ENCODE data around the gene DAP. TPM values are rescaled to one million over a fixed set of nuclear protein-coding genes. Genes with fewer than 3 reads are reported as not detected.

Gene DAP
- total and polyA plus RNA-seq, 2 of the 13 experiments (the other 11 are each of a cell fraction or from before 2014, with no cell fraction given), result 22.0 to 57.5 TPM

DNA sequence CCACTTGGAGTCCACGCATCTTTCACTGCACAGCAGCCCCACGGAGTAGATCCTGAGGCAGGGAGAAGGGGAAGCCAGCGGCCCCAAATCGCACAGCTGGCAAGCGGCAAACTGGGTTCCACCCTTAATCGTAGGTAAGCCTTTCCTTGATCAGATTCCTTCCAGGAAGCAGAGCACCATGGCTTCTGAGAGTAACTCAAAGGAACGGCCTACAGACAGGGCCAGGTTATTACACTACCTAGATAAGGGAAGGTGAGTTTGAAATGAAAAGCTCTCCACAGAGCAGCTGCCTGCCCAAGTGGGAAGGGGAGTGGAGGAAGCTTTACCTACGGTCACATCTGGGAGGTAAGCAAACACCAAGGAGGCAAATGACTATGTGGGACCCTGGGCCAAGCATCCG lies 7.9 kb downstream of the DAP start (continued):
- TF ChIP-seq, protein P1, sequence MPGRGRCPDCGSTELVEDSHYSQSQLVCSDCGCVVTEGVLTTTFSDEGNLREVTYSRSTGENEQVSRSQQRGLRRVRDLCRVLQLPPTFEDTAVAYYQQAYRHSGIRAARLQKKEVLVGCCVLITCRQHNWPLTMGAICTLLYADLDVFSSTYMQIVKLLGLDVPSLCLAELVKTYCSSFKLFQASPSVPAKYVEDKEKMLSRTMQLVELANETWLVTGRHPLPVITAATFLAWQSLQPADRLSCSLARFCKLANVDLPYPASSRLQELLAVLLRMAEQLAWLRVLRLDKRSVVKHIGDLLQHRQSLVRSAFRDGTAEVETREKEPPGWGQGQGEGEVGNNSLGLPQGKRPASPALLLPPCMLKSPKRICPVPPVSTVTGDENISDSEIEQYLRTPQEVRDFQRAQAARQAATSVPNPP (CRISPR knock-in tag; IDR thresholded peaks at IDR 0.05), result no peak
- TF ChIP-seq ERF (CRISPR knock-in tag; IDR thresholded peaks at IDR 0.05), result no peak
- TF ChIP-seq SP5 (CRISPR knock-in tag; IDR thresholded peaks at IDR 0.05; ENCODE audit: borderline replicate concordance, low read depth), result no peak
- TF ChIP-seq HCFC1 (IDR thresholded peaks at IDR 0.05; ENCODE audit: low read depth, low read length), result no peak
- no peak for TF ChIP-seq ZSCAN20 (CRISPR knock-in tag; IDR thresholded peaks at IDR 0.05; ENCODE audit: borderline replicate concordance)

DNA sequence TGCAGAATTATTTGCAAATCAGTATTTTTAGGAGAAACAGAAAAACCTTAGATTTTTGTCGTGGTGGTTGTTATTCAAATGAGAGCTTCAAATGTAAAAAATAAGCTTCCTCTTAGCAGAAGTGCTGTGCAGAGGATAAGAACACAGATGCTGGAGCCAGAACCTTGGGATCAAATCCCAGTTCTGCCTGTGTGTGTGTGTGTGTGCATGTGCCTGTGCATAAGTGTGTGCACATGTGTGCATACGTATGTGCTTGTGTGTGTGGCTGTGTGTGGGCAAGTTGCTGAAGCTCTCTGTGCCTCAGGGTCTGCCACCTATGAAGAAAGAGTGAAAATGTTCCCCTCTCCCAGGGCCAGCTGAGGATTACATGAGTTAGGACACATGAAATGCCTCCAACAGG lies 8.6 kb downstream of the DAP start:
- TF ChIP-seq, protein P2, sequence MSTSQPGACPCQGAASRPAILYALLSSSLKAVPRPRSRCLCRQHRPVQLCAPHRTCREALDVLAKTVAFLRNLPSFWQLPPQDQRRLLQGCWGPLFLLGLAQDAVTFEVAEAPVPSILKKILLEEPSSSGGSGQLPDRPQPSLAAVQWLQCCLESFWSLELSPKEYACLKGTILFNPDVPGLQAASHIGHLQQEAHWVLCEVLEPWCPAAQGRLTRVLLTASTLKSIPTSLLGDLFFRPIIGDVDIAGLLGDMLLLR (CRISPR knock-in tag; IDR thresholded peaks at IDR 0.05), result no peak
- TF ChIP-seq ZNF780A (CRISPR knock-in tag; IDR thresholded peaks at IDR 0.05), result no peak
- TF ChIP-seq SP5 (CRISPR knock-in tag; IDR thresholded peaks at IDR 0.05; ENCODE audit: borderline replicate concordance, low read depth), result no peak
- TF ChIP-seq HMGA1 (CRISPR knock-in tag; conservative IDR thresholded peaks at IDR 0.05), result no peak
- TF ChIP-seq, protein P3, sequence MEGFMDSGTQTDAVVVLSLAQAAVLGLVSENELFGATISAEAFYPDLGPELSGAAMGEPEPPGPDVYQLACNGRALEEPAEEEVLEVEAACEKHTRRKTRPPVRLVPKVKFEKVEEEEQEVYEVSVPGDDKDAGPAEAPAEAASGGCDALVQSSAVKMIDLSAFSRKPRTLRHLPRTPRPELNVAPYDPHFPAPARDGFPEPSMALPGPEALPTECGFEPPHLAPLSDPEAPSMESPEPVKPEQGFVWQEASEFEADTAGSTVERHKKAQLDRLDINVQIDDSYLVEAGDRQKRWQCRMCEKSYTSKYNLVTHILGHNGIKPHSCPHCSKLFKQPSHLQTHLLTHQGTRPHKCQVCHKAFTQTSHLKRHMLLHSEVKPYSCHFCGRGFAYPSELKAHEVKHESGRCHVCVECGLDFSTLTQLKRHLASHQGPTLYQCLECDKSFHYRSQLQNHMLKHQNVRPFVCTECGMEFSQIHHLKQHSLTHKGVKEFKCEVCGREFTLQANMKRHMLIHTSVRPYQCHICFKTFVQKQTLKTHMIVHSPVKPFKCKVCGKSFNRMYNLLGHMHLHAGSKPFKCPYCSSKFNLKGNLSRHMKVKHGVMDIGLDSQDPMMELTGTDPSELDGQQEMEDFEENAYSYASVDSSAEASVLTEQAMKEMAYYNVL (CRISPR knock-in tag; IDR thresholded peaks at IDR 0.05; ENCODE audit: borderline replicate concordance), result no peak
- no peak for TF ChIP-seq TBP (CRISPR knock-in tag; IDR thresholded peaks at IDR 0.05)
- TF ChIP-seq, protein P4, sequence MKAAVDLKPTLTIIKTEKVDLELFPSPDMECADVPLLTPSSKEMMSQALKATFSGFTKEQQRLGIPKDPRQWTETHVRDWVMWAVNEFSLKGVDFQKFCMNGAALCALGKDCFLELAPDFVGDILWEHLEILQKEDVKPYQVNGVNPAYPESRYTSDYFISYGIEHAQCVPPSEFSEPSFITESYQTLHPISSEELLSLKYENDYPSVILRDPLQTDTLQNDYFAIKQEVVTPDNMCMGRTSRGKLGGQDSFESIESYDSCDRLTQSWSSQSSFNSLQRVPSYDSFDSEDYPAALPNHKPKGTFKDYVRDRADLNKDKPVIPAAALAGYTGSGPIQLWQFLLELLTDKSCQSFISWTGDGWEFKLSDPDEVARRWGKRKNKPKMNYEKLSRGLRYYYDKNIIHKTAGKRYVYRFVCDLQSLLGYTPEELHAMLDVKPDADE (CRISPR knock-in tag; IDR thresholded peaks at IDR 0.05), result no peak
- no peak for TF ChIP-seq ZNF329 (CRISPR knock-in tag; IDR thresholded peaks at IDR 0.05; ENCODE audit: low read depth)
- TF ChIP-seq NBN (conservative IDR thresholded peaks at IDR 0.05), result no peak
- no peak for TF ChIP-seq TSC22D2 (CRISPR knock-in tag; IDR thresholded peaks at IDR 0.05; ENCODE audit: borderline replicate concordance)
- peaks cover 78% of the 10 kb centered on the region for H3K79me2 ChIP-seq (ENCODE audit: insufficient read depth, low read length)
- intact Hi-C loops (cut with micrococcal nuclease; ENCODE audit: unreplicated experiment), result no loop called here
- ATAC-seq (no peak), FAIRE-seq (no peak), DNase-seq (ENCODE audit: low spot score) (no peak)
- H4K20me1 ChIP-seq (ENCODE audit: insufficient read depth, low read length), result peaks cover 30% of the 10 kb centered on the region
- in situ Hi-C loops (cut with HindIII; ENCODE audit: extremely low pct_ligation_motif_present, low pct_unique_long_range_greater_than_20kb), result no loop called here
- no peaks in the 10 kb centered on the region for H3K27me3 ChIP-seq (ENCODE audit: control insufficient read depth in 1 of 2, insufficient read depth in 2 of 2, low read length in 2 of 2)
- peaks cover 64% of the 10 kb centered on the region for H3K4me1 ChIP-seq (ENCODE audit: insufficient read depth, low read length)
- BruUV-seq (replicated peaks), result no TSS peak
- H3K27ac ChIP-seq (ENCODE audit: extremely low read length, insufficient read depth, low read length), result no peak overlapping the region
- 98% methylated on average over 2 of the region's 2 CpGs for WGBS (ENCODE audit: low lambda C conversion rate)
- no peak overlapping the region for H2AFZ ChIP-seq (ENCODE audit: low read length)
- no peak overlapping the region for H3K9ac ChIP-seq (ENCODE audit: insufficient read depth, low read depth, low read length)
- no peak overlapping the region for H3K4me3 ChIP-seq (replicated peaks in 1 of 3; ENCODE audit: insufficient read depth in 1 of 3, low read depth in 2 of 3, low read length in 3 of 3)
- POLR2A ChIA-PET, result no interaction called here
- CTCF ChIA-PET (ENCODE audit: low intra/inter-chr PET ratio, low total read pairs), result no interaction called here
- H3K9me3 ChIP-seq (ENCODE audit: low read length), result no peaks in the 10 kb centered on the region
- no peak overlapping the region for H3K4me2 ChIP-seq (ENCODE audit: low read depth, low read length)
- peaks cover 15 to 73% of the 10 kb centered on the region in 2 experiments for H3K36me3 ChIP-seq (replicated peaks in 1 of 2; ENCODE audit: control insufficient read depth in 1 of 2, insufficient read depth in 2 of 2, low read length in 2 of 2)

Measured in HepG2 (cell line).